ENCODE measurements around the gene RHEB.

GRCh38 chr7:151461942-151462230 lies 57.8 kb downstream of the RHEB start:
- TF ChIP-seq THAP9 (CRISPR knock-in tag; IDR thresholded peaks at IDR 0.05; ENCODE audit: borderline replicate concordance) (no peak), CREM (IDR thresholded peaks at IDR 0.05) (no peak), CREM (CRISPR knock-in tag; IDR thresholded peaks at IDR 0.05) (no peak), PREB (CRISPR knock-in tag; IDR thresholded peaks at IDR 0.05) (no peak), CTCF (CRISPR knock-in tag; IDR thresholded peaks at IDR 0.05) (no peak), CAMTA2 (CRISPR knock-in tag; IDR thresholded peaks at IDR 0.05; ENCODE audit: borderline replicate concordance) (no peak), CHD4 (IDR thresholded peaks at IDR 0.05; ENCODE audit: borderline replicate concordance, low read length) (no peak), ZSCAN9 (CRISPR knock-in tag; IDR thresholded peaks at IDR 0.05; ENCODE audit: borderline replicate concordance) (no peak)

Data from HepG2 (cell line).